Measurements from ENCODE around the gene DENND1C.
"Not testable (repeated sequence)": the region's sequence is repeated elsewhere in the genome, so short reads cannot be mapped to it uniquely, and the experiment has no call there.

DENND1C gene

DNA sequence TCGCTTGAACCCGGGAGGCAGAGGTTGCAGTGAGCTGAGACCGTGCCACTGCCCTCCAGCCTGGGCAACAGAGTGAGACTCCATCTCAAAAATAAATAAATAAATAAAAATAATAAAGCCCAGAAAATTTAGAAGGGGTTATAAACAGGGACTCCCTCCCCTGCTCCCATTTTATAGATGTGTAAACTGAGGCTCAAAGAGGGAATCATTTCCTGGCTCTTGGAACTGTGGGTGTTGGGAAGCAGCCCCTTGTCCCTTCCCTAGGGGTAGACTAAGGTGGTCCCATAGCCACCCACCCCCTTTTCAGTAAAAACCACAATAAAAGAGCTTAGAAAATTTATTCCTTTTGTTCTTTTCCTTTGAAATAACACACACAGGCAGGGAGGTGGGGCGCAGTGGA, 41.8 kb downstream of the DENND1C start:
- TF ChIP-seq, protein P1, sequence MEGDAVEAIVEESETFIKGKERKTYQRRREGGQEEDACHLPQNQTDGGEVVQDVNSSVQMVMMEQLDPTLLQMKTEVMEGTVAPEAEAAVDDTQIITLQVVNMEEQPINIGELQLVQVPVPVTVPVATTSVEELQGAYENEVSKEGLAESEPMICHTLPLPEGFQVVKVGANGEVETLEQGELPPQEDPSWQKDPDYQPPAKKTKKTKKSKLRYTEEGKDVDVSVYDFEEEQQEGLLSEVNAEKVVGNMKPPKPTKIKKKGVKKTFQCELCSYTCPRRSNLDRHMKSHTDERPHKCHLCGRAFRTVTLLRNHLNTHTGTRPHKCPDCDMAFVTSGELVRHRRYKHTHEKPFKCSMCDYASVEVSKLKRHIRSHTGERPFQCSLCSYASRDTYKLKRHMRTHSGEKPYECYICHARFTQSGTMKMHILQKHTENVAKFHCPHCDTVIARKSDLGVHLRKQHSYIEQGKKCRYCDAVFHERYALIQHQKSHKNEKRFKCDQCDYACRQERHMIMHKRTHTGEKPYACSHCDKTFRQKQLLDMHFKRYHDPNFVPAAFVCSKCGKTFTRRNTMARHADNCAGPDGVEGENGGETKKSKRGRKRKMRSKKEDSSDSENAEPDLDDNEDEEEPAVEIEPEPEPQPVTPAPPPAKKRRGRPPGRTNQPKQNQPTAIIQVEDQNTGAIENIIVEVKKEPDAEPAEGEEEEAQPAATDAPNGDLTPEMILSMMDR (IDR thresholded peaks at IDR 0.05; ENCODE audit: insufficient read depth, missing control alignments): no peak
- no peak for DNase-seq (ENCODE audit: insufficient read length, low spot score)
- FAIRE-seq: no peak

DNA sequence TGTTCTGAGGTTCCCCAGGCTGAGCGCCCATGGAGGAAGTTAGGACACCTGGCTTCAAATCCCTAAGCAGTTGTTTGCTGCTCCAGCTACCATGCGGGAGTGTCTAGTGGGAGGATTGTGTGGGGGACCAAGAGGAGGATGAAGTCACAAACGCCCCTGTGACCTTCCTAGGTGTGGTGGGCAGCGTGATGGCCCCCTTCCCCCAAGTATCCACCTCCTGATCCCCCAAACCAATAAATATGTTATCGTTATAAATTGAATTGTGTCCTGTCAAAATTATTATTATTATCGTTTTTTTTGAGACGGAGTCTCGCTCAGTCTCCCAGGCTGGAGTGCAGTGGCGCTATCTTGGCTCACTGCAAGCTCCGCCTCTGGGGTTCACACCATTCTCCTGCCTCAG, 47.9 kb downstream of the DENND1C start, which contains the start of gene SLC25A41:
SLC25A41 (minus strand) TSS at position 101 of the 400 bp plus-strand sequence; CDS start at position 31, 70 bp downstream.
- FAIRE-seq: no peak
- DNase-seq (ENCODE audit: insufficient read length, low spot score): no peak
- TF ChIP-seq, protein P1 (IDR thresholded peaks at IDR 0.05; ENCODE audit: insufficient read depth, missing control alignments): no peak

DNA sequence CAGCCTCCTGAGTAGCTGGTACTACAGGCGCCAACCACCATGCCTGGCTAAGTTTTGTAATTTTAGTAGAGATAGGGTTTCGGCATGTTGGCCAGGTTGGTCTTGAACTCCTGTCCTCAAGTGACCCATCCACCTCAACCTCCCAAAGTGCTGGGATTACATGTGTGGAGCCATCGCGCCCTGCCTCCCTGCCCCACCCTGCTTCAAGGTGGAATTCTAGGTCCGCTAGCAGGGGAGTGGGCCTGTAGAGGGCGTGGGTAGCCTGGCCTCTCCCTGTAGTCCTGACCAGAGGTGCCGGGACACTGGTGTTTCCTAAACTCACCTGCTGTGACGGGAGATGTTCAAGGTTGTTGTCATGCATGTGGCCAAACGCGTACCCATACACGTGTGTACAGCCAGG, 48.4 kb downstream of the DENND1C start:
- TF ChIP-seq, protein P1 (IDR thresholded peaks at IDR 0.05; ENCODE audit: insufficient read depth, missing control alignments): no peak
- FAIRE-seq (no peak), DNase-seq (ENCODE audit: insufficient read length, low spot score) (no peak)

DNA sequence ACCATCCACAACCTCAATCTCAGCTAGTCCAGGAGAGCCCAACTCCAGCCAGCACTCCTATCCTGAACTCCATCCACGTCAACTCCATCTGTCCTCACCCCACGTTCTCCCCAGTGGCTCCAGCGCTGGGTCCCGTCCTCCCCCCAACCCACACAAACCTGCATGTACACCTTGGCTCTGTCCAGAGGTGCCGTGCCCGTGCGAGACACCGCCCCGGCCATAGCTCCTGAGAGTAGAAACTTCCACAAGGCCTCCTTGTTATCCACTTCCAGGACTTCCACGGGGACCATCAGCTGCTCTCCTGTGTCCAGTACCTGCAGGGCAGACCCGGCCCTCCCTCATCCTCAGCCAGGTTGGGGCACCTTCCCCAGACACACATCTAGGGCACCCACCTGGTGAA, 49.7 kb downstream of the DENND1C start:
- TF ChIP-seq, protein P1 (IDR thresholded peaks at IDR 0.05; ENCODE audit: insufficient read depth, missing control alignments): no peak
- FAIRE-seq (no peak), DNase-seq (ENCODE audit: insufficient read length, low spot score) (no peak)

DNA sequence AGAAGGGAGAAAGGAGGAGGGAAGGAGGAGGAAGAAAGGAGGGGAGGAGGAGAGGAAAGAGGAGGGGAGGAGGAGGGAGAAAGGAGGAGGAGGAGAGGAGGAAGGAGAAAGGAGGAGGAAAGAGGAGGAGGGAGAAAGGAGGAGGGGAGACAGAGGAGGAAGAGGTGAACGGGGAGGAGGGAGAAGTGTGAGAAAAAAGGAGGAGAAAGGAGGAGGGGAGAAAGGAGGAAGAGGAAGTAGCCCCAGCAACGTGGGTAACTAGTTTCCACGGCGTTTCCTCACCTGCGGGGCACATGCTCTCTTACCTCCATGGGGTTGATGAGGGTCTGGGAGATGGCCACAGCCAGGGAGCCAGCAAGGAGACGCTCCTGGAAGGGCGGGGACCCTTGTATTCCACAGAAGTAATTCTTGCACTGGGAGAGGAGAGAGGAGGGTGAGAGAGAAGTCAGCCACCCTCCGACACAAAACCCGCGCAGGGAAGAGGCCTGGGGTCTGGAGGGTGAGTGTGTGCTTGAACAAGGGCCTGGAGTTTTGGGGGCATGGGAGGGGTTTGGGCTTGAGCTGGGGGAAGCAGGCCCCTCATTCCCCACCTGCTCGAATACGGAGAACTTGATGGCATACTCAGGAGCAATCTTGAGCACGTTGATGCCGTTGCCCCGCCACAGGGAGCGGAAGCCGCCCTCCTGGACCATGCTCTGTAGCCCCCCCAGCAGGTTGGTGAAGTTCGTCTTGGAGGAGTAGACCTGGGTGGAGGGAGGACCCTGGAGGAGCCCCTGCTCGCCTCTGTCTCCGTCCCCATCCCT, 52.0 kb downstream of the DENND1C start:
- FAIRE-seq (no peak), DNase-seq (ENCODE audit: insufficient read length, low spot score) (no peak)
- TF ChIP-seq, protein P1 (IDR thresholded peaks at IDR 0.05; ENCODE audit: insufficient read depth, missing control alignments): no peak

DNA sequence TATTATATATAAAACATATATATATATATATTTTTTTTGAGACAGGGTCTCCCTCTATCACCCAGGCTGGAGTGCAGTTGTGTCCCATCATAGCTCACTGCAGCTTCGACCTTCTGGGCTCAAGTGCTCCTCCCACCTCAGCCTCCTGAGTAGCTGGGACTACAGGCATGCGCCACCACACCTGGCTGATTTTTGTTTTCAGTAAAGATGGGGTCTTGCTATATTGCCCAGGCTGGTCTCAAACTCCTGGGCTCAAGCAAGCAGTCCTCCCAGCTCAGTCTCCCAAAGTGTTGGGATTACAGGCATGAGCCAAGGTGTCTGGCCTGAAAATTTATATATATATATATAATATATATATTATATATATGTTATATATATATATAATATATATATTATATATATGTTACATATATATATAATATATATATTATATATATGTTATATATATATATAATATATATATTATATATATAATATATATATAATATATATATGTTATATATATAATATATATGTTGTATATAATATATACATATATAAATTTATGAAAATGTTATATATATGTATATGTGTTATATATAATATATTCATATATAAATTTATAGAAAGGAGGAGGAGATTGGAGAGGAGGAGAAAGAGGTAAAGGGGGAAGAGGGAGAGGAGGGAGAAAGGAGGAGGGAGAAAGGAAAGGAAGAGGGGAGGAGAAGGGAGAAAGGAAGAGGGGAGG, 52.7 kb downstream of the DENND1C start:
- not testable (repeated sequence) for FAIRE-seq; DNase-seq (ENCODE audit: insufficient read length, low spot score)

DNA sequence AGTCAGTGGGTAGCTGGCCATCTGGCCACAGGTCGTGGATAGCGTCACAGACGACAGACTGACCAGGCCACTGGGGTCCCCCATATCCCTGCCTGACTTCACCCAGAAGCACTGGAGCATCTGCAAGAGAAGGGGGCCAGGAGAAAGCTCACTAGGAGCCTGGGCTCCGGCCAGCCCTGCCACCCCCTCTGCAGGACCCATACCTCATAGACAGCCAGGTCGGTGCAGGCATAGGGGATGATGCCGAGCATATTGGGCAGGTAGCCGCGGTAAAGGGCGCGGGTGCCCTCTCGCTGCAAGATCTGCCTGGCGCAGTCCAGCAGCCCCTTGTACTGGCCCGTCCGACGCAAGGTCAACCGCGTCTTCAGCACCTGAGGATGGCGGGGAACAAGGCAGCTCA, 54.5 kb downstream of the DENND1C start:
- no peak for FAIRE-seq
- DNase-seq (ENCODE audit: insufficient read length, low spot score): no peak
- TF ChIP-seq, protein P1 (IDR thresholded peaks at IDR 0.05; ENCODE audit: insufficient read depth, missing control alignments): no peak
